K562 (cell line): ENCODE results near the gene SAP30L. TPM values are rescaled to one million over a fixed set of nuclear protein-coding genes. Genes with fewer than 3 reads are reported as not detected.

Source experiments
- ATAC-seq: fragments of 200-7000 bp; cut with Tn5 transposase; 3 replicates; pipeline ENCODE4 v1.9.1; 2020; ENCODE audit warnings: moderate library complexity
- BruUV-seq: library from RNA; stranded (reverse); fragments of 400-500 nt; replicated peaks from 2 replicates; lab custom pipeline; 2021; lab: Mats Ljungman, UMichigan
- CTCF ChIA-PET: fragments of 300-600 bp; formaldehyde crosslinking; extraction: SDS; loops from one replicate; lab custom pipeline; 2021; ENCODE audit warnings: low intra/inter-chr PET ratio; lab: Yijun Ruan, JAX
- POLR2A ChIA-PET: fragments of 300-600, 350-650 bp; sonication (Branson Sonifier 250); formaldehyde crosslinking; extraction: SDS; loops from one replicate; lab custom pipeline; 2021; ENCODE audit warnings: antibody characterized with exemption, inconsistent platforms; lab: Yijun Ruan, JAX
- DNase-seq, 4 experiments: peaks; one replicate each; pipeline versions ENCODE4 v3.0.0 to v3.0.0-alpha.2; 2011 to 2018; ENCODE audit warnings: low spot score in 3 of 4, mixed read lengths in 3 of 4; ENCODE audit errors: extremely low read depth in 1 of 4
- FAIRE-seq: peaks from 2 replicates; lab custom pipeline; 2011; peaks lifted over from hg19 to GRCh38; lab: Jason Lieb, UNC
- H2AFZ ChIP-seq: 2 replicates; pipeline ENCODE4 v1.6.0; 2011; ENCODE audit warnings: low read depth, low read length, control low read depth, inconsistent platforms
- H3K27ac ChIP-seq: fragments of 200-600 bp; 3 replicates; pipeline ENCODE4 v1.8.0; 2011; ENCODE audit warnings: low read depth, mild to moderate bottlenecking, control low read depth, inconsistent platforms, low read length, moderate library complexity, mixed read lengths; ENCODE audit errors: extremely low read depth
- H3K27me3 ChIP-seq, 2 experiments: fragments of 300-600 bp in 1 of 2; 2 replicates in 1 of 2; 3 replicates in 1 of 2; pipeline versions ENCODE4 v1.6.0 to v1.8.0; 2011; ENCODE audit warnings: inconsistent platforms in 2 of 2, low read length in 2 of 2, mild to moderate bottlenecking in 1 of 2, mixed read lengths in 1 of 2, moderate library complexity in 1 of 2; ENCODE audit not compliant: control insufficient read depth in 2 of 2, insufficient read depth in 2 of 2
- H3K36me3 ChIP-seq: fragments of 300-600 bp; 3 replicates; pipeline ENCODE4 v1.8.0; 2011; ENCODE audit warnings: mild to moderate bottlenecking, low read length, inconsistent platforms; ENCODE audit not compliant: control insufficient read depth, insufficient read depth
- H3K4me1 ChIP-seq, 2 experiments: fragments of 200-600 bp in 1 of 2; replicated peaks in 1 of 2; 2 replicates in 1 of 2; 3 replicates in 1 of 2; pipeline versions ENCODE4 v1.5.1 to v1.8.0; 2011; ENCODE audit warnings: inconsistent platforms in 2 of 2, low read length in 2 of 2, mild to moderate bottlenecking in 1 of 2, mixed read lengths in 1 of 2, moderate library complexity in 1 of 2; ENCODE audit not compliant: control insufficient read depth in 2 of 2, insufficient read depth in 2 of 2
- H3K4me2 ChIP-seq: 2 replicates; pipeline ENCODE4 v1.6.1; 2011; ENCODE audit warnings: low read length, control low read depth, inconsistent platforms, mixed read lengths; ENCODE audit not compliant: insufficient read depth
- H3K4me3 ChIP-seq: fragments of 200-600 bp; sonication (generic), shearing (Covaris generic); 2 replicates; pipeline ENCODE4 v1.5.1; 2016; ENCODE audit warnings: control low read depth, inconsistent platforms
- H3K79me2 ChIP-seq: fragments of 200-600 bp; 3 replicates; pipeline ENCODE4 v1.8.0; 2011; ENCODE audit warnings: low read length, inconsistent platforms; ENCODE audit not compliant: control insufficient read depth, insufficient read depth
- H3K9ac ChIP-seq, 2 experiments: 2 replicates each; pipeline versions ENCODE4 v1.6.0 to v1.6.1; 2011; ENCODE audit warnings: low read depth in 2 of 2, low read length in 2 of 2, control low read depth in 1 of 2, inconsistent platforms in 1 of 2, mild to moderate bottlenecking in 1 of 2, mixed read lengths in 1 of 2; ENCODE audit not compliant: insufficient read depth in 1 of 2
- H3K9me1 ChIP-seq: one replicate; pipeline ENCODE4 v1.6.0; 2011; ENCODE audit warnings: inconsistent platforms, mild to moderate bottlenecking, low read length, moderate library complexity; ENCODE audit not compliant: control insufficient read depth, insufficient read depth
- H3K9me3 ChIP-seq: replicated peaks from 2 replicates; pipeline ENCODE4 v1.5.1; 2011; ENCODE audit warnings: low read depth, low read length, inconsistent platforms; ENCODE audit not compliant: control insufficient read depth, insufficient read depth
- H4K20me1 ChIP-seq: replicated peaks from 2 replicates; pipeline ENCODE4 v1.6.1; 2011; ENCODE audit warnings: low read length, inconsistent platforms, mixed read lengths; ENCODE audit not compliant: control insufficient read depth, insufficient read depth
- CHD1 ChIP-seq: fragments of 200-600 bp; sonication (generic); IDR thresholded peaks from one replicate; pipeline ENCODE4 v1.6.1; 2012; ENCODE audit warnings: mild to moderate bottlenecking, moderate library complexity, low read length, inconsistent platforms
- DACH1 ChIP-seq: fragments of 450-650 bp; IDR thresholded peaks from 2 replicates; pipeline ENCODE4 v1.6.1; 2018; ENCODE audit not compliant: partially characterized antibody
- ELF2 ChIP-seq: fragments of 250-450 bp; sonication (Bioruptor Pico); IDR thresholded peaks from 2 replicates; pipeline ENCODE4 v1.5.0; 2021; ENCODE audit warnings: mild to moderate bottlenecking
- MNT ChIP-seq, 2 experiments: fragments of 450-650 bp; conservative IDR thresholded peaks; 2 replicates each; pipeline ENCODE4 v1.6.1; 2017; ENCODE audit warnings: mild to moderate bottlenecking in 2 of 2, moderate library complexity in 2 of 2
- NR0B1 ChIP-seq: fragments of 450-650 bp; IDR thresholded peaks from one replicate; pipeline ENCODE4 v1.6.1; 2018; ENCODE audit warnings: mild to moderate bottlenecking, moderate library complexity; ENCODE audit not compliant: partially characterized antibody
- PCBP2 ChIP-seq: fragments of 200-400 bp; formaldehyde crosslinking; IDR thresholded peaks from 2 replicates; pipeline ENCODE4 v1.6.1; 2018; ENCODE audit warnings: low read length, low read depth, mild to moderate bottlenecking, moderate library complexity; ENCODE audit not compliant: poor library complexity, severe bottlenecking
- RNF219 ChIP-seq: fragments of 250-450 bp; sonication (Bioruptor Pico); IDR thresholded peaks from 2 replicates; pipeline ENCODE4 v1.5.0; 2022; ENCODE audit warnings: mild to moderate bottlenecking
- SIN3A ChIP-seq, 2 experiments: fragments of 150-350 bp in 1 of 2; IDR thresholded peaks; 2 replicates each; pipeline ENCODE4 v1.6.1; 2011 to 2016; ENCODE audit warnings: borderline replicate concordance in 2 of 2, low read depth in 2 of 2, low read length in 2 of 2, mild to moderate bottlenecking in 2 of 2, moderate library complexity in 2 of 2; ENCODE audit not compliant: control insufficient read depth in 1 of 2
- SNRNP70 ChIP-seq: fragments of 200-400 bp; formaldehyde crosslinking; optimal IDR thresholded peaks from 2 replicates; pipeline ENCODE3; 2017; ENCODE audit warnings: low read depth, low read length
- TAF9B ChIP-seq: fragments of 450-650 bp; IDR thresholded peaks from 2 replicates; pipeline ENCODE4 v1.6.1; 2018; ENCODE audit warnings: mild to moderate bottlenecking; ENCODE audit not compliant: partially characterized antibody
- TBL1XR1 ChIP-seq, 2 experiments: IDR thresholded peaks; 2 replicates each; pipeline ENCODE4 v1.6.1; 2012; ENCODE audit warnings: improper control_type of control experiment in 2 of 2, low read length in 2 of 2, mild to moderate bottlenecking in 1 of 2
- ZNF518B ChIP-seq: fragments of 250-450 bp; sonication (Bioruptor Pico); IDR thresholded peaks from 2 replicates; pipeline ENCODE4 v1.5.0; 2021; ENCODE audit warnings: mild to moderate bottlenecking, moderate library complexity
- ZNF589 ChIP-seq: fragments of 200-800 bp; sonication (Bioruptor generic); IDR thresholded peaks from 2 replicates; pipeline ENCODE4 v1.6.1; 2016; ENCODE audit warnings: low read depth, missing genetic modification characterization, missing compliant biosample characterization
- WGBS: fragments of 100-300 bp; shearing (Covaris generic); methylation state at CpG from one replicate; pipeline ENCODE4 v1.1.6; 2016; ENCODE audit warnings: low coverage, mixed read lengths; ENCODE audit not compliant: insufficient coverage; ENCODE audit errors: missing lambda C conversion rate; 5-methylcytosine and 5-hydroxymethylcytosine counted together
- in situ Hi-C: fragments of 300-500 bp; cut with MboI; formaldehyde crosslinking; loops from 4 replicates; pipeline ENCODE4 v1.15.0; 2018; ENCODE audit warnings: inconsistent platforms, mixed read lengths
- intact Hi-C: fragments of 100-400 bp; cut with micrococcal nuclease; formaldehyde crosslinking; loops from 2 replicates; pipeline ENCODE4 v1.14.2; 2022
- polyA plus RNA-seq, 8 experiments: library from polyadenylated mRNA; depleted of rRNA in 4 of 8; stranded (reverse) in 5 of 8; unstranded in 3 of 8; fragments of >200 nt; fragmentation: Nextera tagmentation in 2 of 8; fragmentation: Illumina TruSeq in 1 of 8; extraction: Ambion mirVana in 2 of 8; extraction: Trizol in 1 of 8; gene quantifications; 2 replicates each; pipeline versions ENCODE4 v1.2.1 to v1.2.3, GENCODE V29; 2011 to 2014; ENCODE audit warnings: inconsistent platforms in 1 of 8, missing spikeins in 1 of 8
- total RNA-seq, 7 experiments: library from RNA; depleted of rRNA in 6 of 7; stranded (reverse); fragments of >200 nt in 6 of 7; fragmentation: Illumina TruSeq in 2 of 7; extraction: Trizol in 2 of 7; gene quantifications; 2 replicates each; pipeline versions ENCODE4 v1.2.1 to v1.2.3, GENCODE V29; 2011 to 2021; ENCODE audit warnings: low replicate concordance in 1 of 7

Gene SAP30L
- total and polyA plus RNA-seq, 9 of the 15 experiments (the other 6 are each of a cell fraction or from before 2014, with no cell fraction given) = 5.1 to 33.6 (median 28.1) TPM

- no peaks in the 10 kb centered on the region for H3K9me1 ChIP-seq
- no peak overlapping the region for H2AFZ ChIP-seq
- no peak overlapping the region for H3K4me2 ChIP-seq
- FAIRE-seq (no peak), ATAC-seq (no peak), DNase-seq (no peak)
- no peaks in the 10 kb centered on the region for H4K20me1 ChIP-seq
- ChIA-PET POLR2A (no interaction called here), CTCF (no interaction called here)
- intact Hi-C loops (no loop called here), in situ Hi-C loops (no loop called here)
- H3K9me3 ChIP-seq = no peaks in the 10 kb centered on the region
- H3K27me3 ChIP-seq = no peaks in the 10 kb centered on the region
- 39% methylated on average over 3 of the region's 3 CpGs for WGBS
- H3K4me3 ChIP-seq = no peak overlapping the region
- H3K9ac ChIP-seq = no peak overlapping the region
- no peaks in the 10 kb centered on the region for H3K36me3 ChIP-seq
- peaks cover 0 to 12% of the 10 kb centered on the region in 2 experiments; a peak in 3 of 5 replicates for H3K4me1 ChIP-seq
- no peaks in the 10 kb centered on the region for H3K79me2 ChIP-seq
- no TSS peak for BruUV-seq
- H3K27ac ChIP-seq = no peak overlapping the region
- no peak for TF ChIP-seq TAF9B
- TF ChIP-seq ZNF589 (CRISPR knock-in tag) = no peak
- TF ChIP-seq SNRNP70 = no peak
- no peak for TF ChIP-seq TBL1XR1 (IDR thresholded peaks at IDR 0.05; ENCODE audit: low read length in 2 of 2)
- no peak for TF ChIP-seq DACH1
- TF ChIP-seq SIN3A (IDR thresholded peaks at IDR 0.05; ENCODE audit: borderline replicate concordance in 2 of 2, control insufficient read depth in 1 of 2, low read depth in 2 of 2, low read length in 2 of 2) = no peak
- TF ChIP-seq PCBP2 = no peak
- no peak for TF ChIP-seq ZNF518B
- no peak for TF ChIP-seq MNT (conservative IDR thresholded peaks at IDR 0.05)
- no peak for TF ChIP-seq RNF219 (CRISPR knock-in tag)
- TF ChIP-seq ELF2 (CRISPR knock-in tag) = no peak
- no peak for TF ChIP-seq NR0B1
- TF ChIP-seq CHD1 = no peak
These were observed 45.1 kb upstream of the SAP30L start for GRCh38 chr5:154400678-154401077.
